Dermis microvascular lymphatic vessel endothelial cell (primary cell): ENCODE results near the gene ZNF563. TPM values are rescaled to one million over a fixed set of nuclear protein-coding genes. Genes with fewer than 3 reads are reported as not detected.
A peak's percentile ranks its signal among the peaks of the same experiment; 100 is the strongest.
"Not testable (repeated sequence)": the region's sequence is repeated elsewhere in the genome, so short reads cannot be mapped to it uniquely, and the experiment has no call there.

Experiments used
- DNase-seq, 2 donors: peaks; one replicate each; pipeline versions ENCODE4 v3.0.0 to v3.0.0-alpha.2; 2010; ENCODE audit warnings: low read depth in 2 of 2
- total RNA-seq: library from RNA; depleted of rRNA; stranded (reverse); fragments of >200 nt; gene quantifications from 2 replicates; pipeline ENCODE4 v1.2.1, GENCODE V29; 2014

The ZNF563 gene
- 1.9 and 2.5 TPM in 2 replicates for total RNA-seq

DNA sequence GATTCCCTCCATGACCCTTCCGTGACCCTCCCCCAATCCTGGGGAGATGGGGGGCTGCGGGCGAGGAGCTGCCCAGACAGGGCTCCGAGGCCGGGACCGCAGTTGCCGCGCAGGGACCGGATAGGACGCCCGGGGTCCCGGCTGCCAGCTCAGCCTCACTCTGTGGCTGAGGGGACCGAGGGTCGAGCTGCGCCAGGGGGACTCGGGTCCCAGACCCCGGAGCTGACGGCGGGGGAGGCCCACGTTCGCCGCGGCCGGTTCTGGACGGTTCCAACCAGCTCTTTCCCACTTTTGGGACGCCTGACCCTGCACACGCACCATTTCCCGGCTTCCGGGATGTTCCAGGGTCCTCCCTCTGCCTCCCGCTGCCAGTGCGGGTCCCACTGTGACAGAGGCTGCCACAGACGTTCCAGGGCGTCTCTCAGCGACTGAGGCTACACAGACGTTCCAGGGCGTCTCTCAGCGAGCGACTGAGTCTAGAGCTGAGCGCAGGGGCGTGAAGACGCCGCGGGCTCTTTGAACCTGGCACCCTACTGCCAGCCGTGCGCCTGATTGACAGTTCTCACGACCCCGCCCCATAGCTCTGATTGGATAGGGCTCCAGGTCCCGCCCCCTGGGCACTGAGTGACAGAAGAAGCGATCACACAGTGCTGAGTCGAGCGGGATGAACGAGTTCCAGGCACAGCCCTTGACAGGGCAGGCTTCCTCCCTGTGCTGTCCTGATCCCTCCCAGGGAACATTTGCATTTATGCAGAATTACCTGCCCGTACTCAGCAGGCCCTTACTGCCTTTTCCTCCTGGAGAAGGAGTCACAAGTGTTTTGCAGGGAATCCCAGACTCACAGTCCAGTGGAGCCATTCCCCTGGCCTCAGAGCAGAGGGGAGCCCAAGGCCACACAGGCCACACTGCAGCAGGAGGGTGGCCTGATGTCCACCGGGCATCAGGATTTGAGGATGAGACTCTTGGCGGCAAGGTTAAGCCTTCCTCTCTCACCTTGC, at the start of gene ZNF563:
TSS of gene ZNF563 (minus strand) at position 472 of the 998 bp plus-strand sequence. CDS start at position 321, 151 bp downstream.
- DNase-seq = peak; percentile 81 to 94

DNA sequence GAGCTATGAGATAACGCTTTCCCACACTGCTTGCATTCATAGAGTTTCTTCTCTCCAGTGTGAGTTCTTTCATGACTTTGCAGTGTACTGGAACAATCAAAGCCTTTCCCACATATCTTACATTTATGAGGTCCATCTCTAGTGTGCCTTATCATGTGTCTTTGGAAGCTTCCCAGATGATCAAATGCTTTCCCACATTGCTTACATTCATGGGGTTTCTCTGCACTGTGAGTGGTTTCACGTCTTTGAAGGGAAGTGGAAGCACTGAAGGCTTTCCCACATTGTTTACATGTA, 47.0 kb upstream of the ZNF563 start:
- DNase-seq = no peak

DNA sequence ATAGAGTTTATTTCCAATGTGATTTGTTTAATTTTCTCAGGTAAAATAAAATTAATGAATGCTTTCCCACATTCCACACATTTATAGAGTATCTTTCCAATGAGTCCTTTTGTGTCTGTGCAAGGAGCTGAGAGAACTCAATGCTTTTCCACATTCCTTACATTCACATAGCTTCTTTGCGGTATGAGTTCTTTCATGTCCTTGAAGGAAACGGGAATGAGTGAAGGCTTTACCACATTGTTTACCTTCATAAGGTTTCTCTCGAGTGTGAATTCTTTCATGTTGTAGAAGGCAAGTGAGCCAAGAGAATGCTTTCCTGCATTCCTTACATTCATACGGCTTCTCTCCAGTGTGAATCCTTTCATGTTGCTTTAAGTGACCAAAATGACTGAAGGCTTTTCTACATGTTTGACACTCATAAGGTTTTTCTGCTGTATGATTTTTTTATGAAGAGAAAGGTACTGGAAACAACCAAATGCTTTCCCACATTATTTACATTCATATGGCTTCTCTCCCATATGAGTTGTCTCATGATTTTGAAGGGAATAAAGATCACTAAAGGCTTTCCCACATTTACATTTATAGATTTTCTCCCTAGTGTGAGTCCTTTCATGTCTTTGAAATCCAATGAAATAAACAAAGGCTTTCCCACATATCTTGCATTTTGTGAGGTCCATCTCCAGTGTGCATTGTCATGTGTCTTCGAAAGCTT, 46.5 kb upstream of the ZNF563 start:
- DNase-seq = no peak

DNA sequence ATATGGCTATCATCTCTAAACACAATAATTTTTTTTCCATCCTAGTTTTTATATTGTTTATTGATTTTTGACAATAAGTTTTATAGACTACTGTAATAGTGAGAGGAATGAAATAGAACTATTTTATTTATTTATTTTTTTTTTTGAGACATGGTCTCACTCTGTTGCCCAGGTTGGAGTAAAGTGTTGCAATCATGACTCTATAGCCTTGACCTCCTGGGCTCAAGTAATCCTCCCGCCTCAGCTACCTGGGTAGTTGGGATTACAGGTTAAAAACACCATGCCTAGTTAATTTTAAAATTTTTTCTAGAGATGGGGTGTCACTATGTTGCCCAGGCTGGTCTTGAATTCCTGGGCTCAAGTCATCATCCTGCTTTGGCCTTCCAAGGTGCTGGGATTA, 40.6 kb upstream of the ZNF563 start:
- DNase-seq = no peak

DNA sequence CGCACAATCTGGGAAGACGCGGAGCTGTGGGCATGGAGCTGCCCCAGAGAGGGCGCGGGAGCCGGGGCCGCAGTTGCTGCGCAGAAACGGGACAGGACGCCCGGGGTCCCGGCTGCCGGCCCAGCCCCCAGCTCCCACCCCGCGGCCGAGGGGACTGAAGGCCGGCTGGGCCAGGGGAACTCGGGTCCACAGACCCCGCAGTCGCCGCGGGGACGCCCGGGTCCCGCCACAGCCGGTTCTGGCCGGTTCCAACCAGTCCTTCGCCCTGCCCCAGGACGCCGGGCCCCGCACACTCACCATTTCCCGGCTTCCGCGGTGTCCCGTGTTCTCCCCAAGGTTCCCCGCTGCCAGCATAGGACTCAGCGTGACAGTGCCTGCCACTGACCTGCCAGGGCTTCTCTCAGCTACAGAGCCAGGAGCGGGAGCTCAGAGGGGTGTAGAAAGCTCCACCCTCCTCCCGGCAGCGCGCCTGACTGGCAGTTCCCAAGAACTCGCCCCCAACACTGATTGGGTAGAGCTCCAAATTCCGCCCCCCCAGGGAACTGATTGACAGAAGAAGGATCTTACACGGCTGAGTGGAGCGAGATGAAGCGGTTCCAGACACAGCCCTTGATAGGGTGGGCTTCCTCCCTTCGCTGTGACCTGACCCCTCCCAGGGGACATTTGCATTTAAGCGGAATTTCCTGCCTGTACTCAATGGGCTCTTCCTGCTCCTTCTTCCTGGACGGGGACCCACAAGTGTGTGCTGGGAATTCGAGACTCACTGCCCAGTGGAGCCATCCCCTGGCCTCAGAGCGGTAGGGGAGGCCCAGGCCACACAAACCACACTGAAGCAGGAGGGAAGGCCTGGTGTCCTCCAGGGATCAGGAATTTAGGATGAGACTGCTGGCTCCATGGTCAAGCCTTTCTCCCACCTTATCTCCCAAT, 32.1 kb upstream of the ZNF563 start, which contains the start of gene ZNF442:
TSS of gene ZNF442 (minus strand) at position 448 of the 927 bp plus-strand sequence. CDS start 2,052 bp downstream, outside the sequence.
- peak; percentile 94 to 98 for DNase-seq

DNA sequence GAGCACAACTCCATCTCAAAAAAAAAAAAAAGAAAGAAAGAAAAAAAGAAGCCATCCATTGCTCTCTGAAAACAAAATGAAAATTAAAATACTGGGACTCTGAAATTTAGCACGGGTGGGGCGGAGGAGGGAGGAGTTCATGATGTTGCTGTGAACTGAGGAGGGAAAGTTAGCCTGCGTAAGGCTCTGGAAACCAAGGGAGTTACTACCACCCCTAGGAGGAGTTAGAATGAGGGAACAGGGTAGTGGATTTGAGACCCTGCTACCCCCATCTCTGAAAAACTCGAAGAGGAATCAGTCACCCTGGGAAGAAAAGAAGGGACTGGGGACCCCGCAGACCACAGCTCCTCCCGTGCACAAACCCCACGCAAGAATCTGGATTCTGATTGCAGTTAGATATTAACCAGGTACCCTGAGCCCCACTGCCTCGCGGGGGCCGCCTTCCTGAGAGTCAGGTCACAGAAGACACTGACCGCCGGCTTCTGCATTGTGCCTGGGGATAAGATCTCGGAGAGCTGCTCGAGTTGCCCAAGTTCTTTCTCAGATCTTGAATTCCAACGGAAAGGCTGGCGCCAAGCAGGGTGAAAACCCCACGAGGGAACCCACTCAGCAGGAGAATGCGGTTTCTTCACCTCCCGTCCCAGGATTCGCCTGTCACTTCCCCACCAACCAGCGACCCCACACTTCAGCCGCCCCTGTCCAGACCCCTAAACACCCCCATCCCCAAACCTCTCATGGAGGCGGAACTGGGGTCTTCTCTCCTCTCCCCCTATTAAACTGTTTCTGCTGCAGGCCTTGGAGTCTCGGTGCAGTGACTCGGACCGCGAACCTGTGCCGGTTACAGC, 31.2 kb upstream of the ZNF563 start:
- DNase-seq = peak in 1 of 2 donors; percentile 5

DNA sequence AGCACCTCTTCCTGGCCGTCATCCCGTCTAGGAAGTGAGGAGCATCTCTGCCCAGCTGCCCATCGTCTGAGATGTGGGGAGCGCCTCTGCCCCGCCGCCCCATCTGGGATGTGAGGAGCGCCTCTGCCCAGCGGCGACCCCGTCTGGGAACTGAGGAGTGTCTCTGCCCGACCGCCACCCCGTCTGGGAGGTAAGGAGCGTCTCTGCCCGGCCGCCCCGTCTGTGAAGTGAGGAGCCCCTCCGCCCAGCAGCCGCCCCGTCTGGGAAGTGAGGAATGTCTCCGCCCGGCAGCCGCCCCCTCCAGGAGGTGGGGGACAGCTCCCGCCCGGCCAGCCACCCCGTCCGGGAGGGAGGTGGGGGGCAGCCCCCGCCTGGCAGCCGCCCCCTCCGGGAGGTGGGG, 28.8 kb upstream of the ZNF563 start:
- not testable (repeated sequence) for DNase-seq

DNA sequence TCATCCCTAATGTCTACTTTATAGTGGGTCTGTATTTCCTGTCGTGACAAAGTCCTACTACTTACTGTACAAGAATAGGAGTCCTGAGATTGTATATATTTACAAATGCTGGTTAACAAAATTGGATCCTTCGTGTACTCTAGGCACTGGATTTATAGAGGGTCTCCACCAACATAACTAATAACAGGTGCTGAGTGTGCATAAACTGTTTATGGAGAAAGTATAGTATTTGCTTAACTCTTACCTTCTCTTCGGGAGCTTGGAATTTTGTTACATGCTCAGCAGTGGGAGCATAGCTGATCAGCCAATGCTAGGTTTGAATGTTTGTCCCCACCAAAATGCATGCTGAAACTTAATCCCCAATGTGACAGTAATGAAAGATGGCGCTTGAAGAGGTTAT, 19.9 kb upstream of the ZNF563 start:
- DNase-seq = no peak

DNA sequence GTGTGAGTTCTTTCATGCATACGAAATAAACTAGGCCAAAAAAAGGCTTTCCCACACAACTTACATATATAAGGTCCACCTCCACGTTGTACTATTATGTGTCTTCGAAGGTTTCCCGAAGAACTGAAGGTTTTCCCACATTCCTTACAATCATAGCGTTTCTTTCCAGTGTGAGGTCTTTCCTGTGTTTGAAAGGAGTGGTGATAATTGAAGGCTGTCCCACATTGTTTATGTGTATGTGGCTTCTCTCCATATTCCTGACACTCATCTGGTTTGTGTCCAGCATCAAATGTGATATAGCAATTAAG, 17.4 kb upstream of the ZNF563 start:
- no peak for DNase-seq

DNA sequence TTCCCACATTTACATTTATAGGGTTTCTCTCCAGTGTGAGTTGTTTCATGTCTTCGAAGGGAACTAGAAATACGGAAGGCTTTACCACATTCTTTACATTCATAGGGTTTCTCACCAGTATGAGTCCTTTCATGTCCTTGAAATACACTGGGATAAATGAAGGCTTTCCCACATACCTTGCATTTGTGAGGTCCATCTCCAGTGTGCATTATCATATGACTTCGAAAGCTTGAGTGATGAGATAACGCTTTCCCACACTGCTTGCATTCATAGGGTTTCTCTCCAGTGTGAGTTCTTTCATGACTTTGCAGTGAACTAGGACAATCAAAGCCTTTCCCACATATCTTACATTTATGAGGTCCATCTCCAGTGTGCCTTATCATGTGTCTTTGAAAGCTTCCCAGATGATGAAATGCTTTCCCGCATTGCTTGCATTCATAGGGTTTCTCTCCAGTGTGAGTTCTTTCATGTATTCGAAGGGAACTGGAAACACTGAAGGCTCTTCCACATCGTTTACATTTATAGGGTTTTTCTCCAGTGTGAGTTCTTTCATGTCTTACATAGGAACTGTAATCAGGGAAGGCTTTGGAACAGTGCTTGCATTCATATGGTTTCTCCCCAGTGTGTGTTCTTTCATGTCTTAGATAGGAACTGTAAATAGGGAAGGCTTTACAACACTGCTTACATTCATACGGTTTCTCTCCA, 16.9 kb upstream of the ZNF563 start:
- DNase-seq = no peak

DNA sequence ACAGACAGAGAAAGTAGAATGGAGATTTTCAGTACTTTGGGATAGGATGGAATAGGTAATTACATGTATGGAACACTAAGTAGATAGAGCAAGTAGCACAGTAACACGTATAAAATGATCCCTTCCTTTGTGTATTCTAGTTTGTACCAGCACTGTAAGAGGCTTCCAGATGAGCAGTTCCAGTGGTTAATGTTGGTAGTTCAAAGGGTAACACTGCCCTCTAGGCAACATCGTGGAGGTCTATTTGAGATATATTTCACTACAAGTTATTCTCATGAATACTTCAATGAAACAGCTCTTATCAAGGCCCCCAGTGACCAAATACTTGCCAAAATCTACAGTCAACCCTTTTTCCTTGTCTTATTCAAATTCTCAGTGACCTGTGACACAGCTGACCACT, 13.5 kb upstream of the ZNF563 start:
- no peak for DNase-seq

DNA sequence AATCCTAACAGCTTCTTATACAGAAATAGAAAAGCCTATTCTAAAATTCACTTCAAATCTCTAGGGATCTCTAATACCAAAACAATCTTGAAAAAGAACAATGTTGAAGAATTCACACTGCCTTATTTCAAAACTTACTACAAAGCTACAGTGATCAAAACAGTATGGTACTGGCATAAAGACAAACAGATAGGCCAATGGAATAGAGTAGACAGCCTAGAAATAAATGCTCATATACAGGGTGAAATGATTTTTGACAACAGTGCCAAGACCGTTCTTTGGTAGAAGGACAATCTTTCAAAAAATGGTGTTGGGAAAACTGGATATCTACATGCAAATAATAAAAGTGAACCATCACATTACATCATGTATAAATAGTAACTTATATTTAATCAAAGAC, 11.8 kb upstream of the ZNF563 start:
- no peak for DNase-seq

DNA sequence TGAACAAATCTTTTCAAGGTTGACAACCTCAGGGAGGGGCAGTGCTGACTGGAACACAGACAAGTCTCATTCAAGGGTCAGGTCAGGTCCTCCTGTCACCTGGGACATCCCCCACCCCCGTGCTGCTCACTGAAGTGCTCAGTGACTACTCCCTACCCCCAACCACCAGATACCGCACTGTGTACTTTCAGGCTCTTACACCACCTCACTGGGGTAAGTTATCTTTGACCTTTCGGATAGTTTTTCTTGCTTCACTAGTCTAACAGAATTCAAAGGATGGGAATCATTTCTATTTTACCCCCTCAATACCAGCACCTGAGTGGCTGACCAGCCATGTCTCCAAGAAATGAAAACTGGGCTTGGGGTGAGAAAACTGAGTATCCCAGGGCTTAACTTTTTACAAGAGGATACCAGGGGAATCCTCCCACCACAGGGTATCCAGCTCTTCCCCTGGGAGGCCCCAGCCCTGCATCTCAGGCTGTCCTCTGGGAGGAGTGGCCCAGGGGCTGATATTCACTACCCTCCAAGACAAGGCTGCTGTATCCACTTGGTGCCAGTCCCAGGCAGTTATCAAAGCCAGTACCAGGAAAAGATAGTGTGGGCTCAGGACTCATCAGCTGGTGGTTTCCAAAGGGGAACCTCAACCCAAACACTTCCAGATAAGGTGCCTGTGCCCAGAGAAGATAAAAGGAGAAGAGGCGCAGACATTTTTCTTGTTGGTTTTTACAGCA, 2.1 kb downstream of the ZNF563 start:
- no peak for DNase-seq

DNA sequence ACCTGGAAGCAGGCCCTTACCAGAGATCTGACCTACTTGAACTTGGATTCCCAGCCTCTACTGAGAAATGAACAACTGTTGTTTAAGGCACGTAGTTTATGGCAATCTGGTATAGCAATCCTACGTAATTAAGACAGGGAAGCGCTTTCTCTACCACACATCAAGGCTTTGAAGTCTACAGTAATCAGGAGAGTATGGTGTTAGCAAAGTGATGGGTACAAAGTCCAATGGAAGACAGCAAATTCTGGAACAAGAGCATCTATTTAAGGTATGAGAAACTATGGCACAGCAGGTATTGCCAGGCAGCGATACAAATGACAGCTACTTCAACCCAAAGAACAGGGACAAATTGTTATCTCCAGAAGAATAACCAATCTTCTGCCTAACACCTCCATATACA, 3.1 kb downstream of the ZNF563 start:
- no peak for DNase-seq

DNA sequence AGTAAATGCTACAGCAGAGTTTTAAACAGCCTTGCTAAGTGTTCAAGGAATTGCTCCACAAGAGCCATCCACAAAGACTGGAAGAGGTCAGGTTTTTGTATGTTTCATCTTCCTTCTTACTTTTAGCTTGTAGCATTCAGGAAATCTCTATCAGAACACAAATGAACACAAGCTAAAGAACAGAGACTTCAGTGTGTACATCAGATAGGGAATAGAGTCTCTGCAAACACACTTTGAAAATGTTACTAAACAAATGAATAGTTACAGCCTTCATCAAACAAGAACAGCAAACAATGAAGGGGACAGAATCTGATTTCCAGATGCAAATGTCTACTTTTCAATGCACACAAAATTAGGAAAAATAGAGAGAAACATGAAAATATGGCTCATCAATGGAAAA, 7.7 kb downstream of the ZNF563 start:
- no peak for DNase-seq

DNA sequence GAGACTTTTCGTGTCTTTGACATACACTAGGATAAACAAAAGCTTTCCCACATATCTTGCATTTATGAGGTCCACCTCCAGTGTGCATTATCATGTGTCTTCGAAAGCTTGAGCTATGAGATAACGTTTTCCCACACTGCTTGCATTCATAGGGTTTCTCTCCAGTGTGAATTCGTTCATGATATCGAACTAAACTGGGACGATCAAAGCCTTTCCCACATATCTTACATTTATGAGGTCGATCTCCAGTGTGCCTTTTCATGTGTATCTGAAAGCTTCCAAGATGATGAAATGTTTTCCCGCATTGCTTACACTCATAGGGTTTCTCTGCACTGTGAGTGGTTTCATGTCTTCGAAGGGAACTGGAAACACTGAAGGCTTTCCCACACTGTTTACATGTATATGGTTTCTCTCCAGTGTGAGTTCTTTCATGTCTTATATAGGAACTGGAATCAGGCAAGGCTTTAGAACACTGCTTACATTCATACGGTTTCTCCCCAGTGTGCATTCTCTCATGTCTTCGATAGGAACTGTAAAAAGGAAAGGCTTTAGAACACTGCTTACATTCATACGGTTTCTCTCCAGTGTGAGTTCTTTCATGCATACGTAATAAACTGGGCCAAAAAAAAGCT, 14.5 kb downstream of the ZNF563 start:
- no peak for DNase-seq

DNA sequence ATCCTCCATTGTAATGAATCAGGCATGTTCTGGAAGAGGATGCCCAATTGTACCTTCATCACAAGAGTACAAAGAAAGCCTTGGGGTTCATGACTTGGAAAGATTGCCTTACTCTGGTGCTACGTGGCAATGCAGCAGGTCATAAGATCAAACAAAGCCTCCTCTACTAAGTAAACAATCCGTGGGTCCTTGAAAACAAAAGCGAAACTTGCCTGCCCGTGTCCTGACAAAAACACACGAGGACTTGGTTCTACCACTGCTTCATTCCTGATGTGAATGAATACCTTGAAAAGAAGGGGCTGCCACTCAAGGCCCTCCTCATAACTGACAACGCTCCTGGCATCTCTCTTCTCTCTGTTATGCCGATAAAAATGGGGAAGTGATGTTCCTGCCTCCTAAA, 18.9 kb downstream of the ZNF563 start:
- no peak for DNase-seq

DNA sequence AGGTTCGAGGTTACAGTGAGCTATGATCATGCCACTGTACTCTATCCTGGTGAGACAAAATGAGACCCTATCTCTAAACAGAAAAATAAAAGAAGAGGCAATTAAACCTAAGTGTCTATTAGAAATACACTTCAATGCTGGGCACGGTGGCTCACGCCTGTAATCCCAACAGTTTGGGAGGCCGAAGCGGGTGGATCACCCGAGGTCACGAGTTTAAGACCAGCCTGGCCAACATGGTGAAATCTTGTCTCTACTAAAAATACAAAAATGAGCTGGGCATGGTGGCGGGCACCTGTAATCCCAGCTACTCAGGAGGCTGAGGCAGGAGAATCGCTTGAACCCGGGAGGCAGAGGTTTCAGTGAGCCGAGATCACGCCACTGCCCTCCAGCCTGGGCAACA, 24.5 kb downstream of the ZNF563 start:
- DNase-seq = not testable (repeated sequence)

DNA sequence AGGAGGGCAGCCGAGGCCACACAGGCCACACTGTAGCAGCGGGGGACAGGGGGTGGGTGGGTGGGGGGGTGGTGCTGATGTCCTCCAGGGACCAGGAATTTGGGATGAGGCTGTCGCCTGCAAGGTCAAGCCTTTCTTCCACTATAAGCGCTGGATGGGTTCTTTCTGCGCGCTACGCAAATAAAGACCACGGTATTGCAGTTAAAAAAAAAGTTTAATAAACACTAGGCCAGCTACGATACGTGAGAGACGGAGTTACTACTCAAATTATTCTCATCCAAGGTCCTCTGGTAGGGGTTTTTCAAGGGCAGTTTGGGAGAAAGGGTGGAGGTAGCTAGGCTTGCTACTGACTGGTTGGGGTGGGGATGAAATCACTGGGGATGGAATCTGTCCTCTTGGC, 38.2 kb downstream of the ZNF563 start:
- no peak for DNase-seq
